Activated CD4-positive, alpha-beta T cell treated with anti-CD3 and anti-CD28 coated beads, Interleukin-2, amount 10 ng/mL, durations not matched to agents 24 days and 14 days (primary cell): Measurements from ENCODE around the gene AANAT. TPM values are rescaled to one million over a fixed set of nuclear protein-coding genes. Genes with fewer than 3 reads are reported as not detected.

Experiments
- DNase-seq: peaks from one replicate; pipeline ENCODE4 v3.0.0; 2022
- H3K27ac Mint-ChIP-seq: one replicate; pipeline ENCODE4 v1.8.0; 2022; ENCODE audit warnings: mild to moderate bottlenecking, mixed read lengths
- H3K27me3 Mint-ChIP-seq: one replicate; pipeline ENCODE4 v1.8.0; 2022; ENCODE audit warnings: mixed read lengths
- H3K36me3 Mint-ChIP-seq: one replicate; pipeline ENCODE4 v1.8.0; 2022; ENCODE audit warnings: low read depth, mild to moderate bottlenecking, mixed read lengths
- H3K4me1 Mint-ChIP-seq: one replicate; pipeline ENCODE4 v1.8.0; 2021; ENCODE audit warnings: mixed read lengths
- H3K4me3 Mint-ChIP-seq: one replicate; pipeline ENCODE4 v1.8.0; 2022; ENCODE audit warnings: mild to moderate bottlenecking, moderate library complexity, mixed read lengths
- H3K9me3 Mint-ChIP-seq: one replicate; pipeline ENCODE4 v1.8.0; 2021; ENCODE audit warnings: mixed read lengths
- intact Hi-C: fragments of 100-400 bp; cut with micrococcal nuclease; formaldehyde crosslinking; loops from one replicate; pipeline ENCODE4 v1.15.1; 2023
- total RNA-seq: library from RNA; stranded (reverse); gene quantifications from 2 replicates; pipeline ENCODE4 v1.2.3, GENCODE V29; 2022

Gene AANAT
- total RNA-seq, 1 donor from 2014 or later = not detected

DNA sequence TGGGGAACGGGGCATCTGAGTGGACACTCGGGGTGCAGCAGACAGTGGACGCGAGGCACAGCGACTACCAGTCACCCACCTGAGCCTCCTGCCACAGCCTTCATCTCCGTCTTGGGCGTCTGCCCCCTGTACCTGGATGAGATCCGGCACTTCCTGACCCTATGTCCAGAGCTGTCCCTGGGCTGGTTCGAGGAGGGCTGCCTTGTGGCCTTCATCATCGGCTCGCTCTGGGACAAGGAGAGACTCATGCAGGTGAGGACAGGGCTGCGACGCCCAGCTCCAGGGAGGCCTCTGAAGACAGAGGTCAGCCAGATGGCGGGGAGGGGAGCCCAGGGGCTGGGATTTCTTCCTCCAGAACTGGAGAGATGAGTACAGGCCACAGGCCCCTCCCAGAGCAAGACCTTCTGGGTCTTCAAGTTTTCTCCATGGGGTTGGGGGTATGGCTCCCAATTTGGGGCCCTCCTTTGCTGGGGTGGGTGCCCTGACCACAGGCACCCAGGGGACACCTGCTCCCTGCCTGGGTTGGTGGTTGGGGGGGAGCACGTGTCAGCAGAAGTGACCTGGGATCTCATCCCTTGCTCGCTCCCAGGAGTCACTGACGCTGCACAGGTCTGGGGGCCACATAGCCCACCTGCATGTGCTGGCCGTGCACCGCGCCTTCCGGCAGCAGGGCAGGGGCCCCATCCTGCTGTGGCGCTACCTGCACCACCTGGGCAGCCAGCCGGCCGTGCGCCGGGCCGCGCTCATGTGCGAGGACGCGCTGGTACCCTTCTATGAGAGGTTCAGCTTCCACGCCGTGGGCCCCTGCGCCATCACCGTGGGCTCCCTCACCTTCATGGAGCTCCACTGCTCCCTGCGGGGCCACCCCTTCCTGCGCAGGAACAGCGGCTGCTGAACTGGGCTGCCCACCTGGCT, 1.9 kb downstream of the AANAT start:
- Mint-ChIP-seq H3K4me1 (peaks cover 4% of the 10 kb centered on the region), H3K9me3 (no peaks in the 10 kb centered on the region), H3K4me3 (no peak overlapping the region), H3K36me3 (peaks cover 15% of the 10 kb centered on the region), H3K27me3 (no peaks in the 10 kb centered on the region), H3K27ac (no peak overlapping the region)
- no peak for DNase-seq
- intact Hi-C loops = no loop called here

DNA sequence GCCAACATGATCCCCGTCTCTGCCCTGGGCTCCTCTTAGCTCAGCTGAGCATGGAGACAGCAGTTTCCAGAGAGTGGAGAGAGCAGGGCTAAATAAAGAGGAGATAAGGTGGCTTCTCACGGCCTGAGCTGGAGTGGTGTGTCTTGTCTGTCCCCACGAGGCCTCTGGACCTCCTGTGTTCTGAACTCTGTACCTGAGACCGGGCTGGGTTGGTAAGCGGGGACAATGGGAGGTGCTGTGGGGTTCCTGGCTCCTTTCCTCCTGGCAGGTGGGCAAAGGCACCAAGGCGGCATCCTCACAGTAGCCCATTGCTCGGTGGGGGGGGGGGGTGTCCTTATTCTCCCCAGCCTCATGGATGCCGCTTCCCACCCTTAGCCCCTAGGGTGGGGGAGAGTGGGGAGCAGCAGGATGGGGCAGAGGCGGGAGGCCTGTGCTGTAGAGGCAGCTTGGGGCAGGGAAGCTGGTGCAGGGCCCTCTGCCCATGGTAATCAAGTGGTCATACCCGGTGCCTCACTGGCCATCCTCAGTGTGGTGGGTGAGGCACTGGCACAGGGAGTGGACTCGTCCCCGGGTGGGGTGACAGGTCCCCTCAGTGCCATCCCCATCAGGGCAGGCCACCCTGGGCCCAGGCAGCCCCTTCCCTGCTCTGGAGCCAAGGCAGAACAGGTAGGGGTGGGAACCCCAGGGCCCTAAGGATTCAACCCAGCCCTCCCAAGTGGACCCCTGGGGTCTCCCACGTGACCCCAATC, 2.8 kb downstream of the AANAT start:
- Mint-ChIP-seq H3K9me3 (no peaks in the 10 kb centered on the region), H3K27ac (no peak overlapping the region)

DNA sequence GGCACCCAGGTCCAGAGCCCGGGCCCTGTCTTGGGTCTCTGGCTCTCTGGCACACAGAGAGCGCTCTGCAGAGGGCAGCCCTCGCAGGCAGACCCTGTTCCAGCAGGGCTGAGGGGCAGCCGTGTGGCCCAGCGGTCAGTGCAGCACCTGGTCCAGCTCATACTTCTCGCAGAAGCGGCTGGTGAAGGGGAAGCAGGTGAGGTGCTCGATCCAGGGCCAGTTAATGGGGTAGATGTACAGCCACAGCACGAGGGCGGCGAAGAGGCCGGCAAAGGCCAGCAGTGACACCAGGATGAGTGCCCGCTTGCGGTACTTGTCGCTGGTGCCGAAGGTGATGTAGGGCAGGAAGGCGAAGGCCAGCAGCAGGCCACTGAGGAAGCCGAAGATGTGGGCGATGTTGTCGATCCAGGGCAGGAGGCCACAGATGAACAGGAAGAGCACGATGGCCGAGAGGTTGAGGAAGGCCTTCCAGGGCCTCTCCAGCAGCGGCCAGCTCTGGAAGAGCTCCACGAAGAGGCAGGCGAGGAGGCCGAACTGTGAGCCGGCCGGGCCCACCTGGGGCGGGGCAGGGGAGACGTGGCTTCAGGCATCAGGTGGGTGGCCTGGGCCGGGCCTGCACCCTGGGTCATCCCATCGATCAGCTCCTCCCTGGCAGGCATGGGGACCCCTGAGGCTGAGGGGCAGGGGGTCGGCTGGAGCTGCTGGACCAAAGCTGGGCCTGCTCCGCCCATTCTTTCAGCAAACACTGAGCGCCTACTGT, 4.3 kb downstream of the AANAT start:
- Mint-ChIP-seq H3K4me3 (no peak overlapping the region), H3K9me3 (no peaks in the 10 kb centered on the region), H3K36me3 (peaks cover 21% of the 10 kb centered on the region), H3K4me1 (no peaks in the 10 kb centered on the region), H3K27ac (no peak overlapping the region), H3K27me3 (no peaks in the 10 kb centered on the region)
- no peak for DNase-seq
- intact Hi-C loops = no loop called here

More for the DNA sequence above, 2.8 kb downstream of the AANAT start:
- intact Hi-C loops = no loop called here
- DNase-seq = no peak
- H3K27me3 Mint-ChIP-seq = no peaks in the 10 kb centered on the region
- H3K4me1 Mint-ChIP-seq = peaks cover 4% of the 10 kb centered on the region
- H3K36me3 Mint-ChIP-seq = peaks cover 16% of the 10 kb centered on the region
- no peak overlapping the region for H3K4me3 Mint-ChIP-seq

DNA sequence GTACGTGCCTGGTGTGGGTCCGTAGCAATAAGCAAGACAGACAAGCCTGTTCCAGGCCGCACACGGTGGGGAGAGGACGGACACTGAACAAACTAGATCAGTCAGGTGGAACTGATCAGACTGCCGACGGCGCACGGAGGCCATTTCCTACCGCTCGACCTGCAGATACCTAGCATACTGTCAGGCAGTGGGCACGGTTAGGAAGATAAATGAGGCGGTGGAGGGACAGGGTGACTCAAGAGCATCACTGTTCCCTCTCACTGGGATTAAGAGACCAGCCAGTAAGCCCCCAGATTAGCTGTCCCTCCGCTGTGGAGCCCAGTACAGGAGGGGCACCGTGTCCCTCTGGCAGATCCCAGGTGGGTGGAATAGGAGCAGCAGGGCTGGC, 4.8 kb downstream of the AANAT start:
- intact Hi-C loops = no loop called here
- no peak overlapping the region for H3K27ac Mint-ChIP-seq
- H3K4me1 Mint-ChIP-seq = no peaks in the 10 kb centered on the region

DNA sequence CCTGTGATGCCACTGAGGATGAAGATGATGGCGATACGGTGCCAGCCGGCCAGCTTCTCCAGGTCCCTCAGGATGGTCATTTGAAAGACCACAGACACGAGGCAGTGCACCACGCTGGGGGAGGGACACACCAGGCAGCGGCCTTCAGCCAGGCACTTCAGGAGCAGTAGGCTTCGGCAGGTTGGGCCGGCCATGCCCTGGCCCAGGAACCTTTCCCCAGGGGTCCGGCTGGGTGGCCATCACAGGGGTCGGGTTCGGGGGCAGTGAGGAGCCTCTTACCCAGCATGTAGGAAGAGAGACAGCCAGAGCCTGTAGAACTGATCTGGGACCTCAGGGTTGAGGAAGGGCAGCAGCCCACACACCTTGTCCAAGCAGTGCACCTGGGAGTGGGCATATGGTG, 5.3 kb downstream of the AANAT start:
- Mint-ChIP-seq H3K27ac (no peak overlapping the region), H3K4me3 (no peak overlapping the region), H3K4me1 (no peaks in the 10 kb centered on the region), H3K9me3 (no peaks in the 10 kb centered on the region), H3K27me3 (no peaks in the 10 kb centered on the region), H3K36me3 (peaks cover 21% of the 10 kb centered on the region)
- intact Hi-C loops = no loop called here
- DNase-seq = no peak

More for the DNA sequence above, 4.8 kb downstream of the AANAT start:
- Mint-ChIP-seq H3K36me3 (peaks cover 21% of the 10 kb centered on the region), H3K4me3 (no peak overlapping the region), H3K9me3 (no peaks in the 10 kb centered on the region), H3K27me3 (no peaks in the 10 kb centered on the region)
- DNase-seq = no peak

DNA sequence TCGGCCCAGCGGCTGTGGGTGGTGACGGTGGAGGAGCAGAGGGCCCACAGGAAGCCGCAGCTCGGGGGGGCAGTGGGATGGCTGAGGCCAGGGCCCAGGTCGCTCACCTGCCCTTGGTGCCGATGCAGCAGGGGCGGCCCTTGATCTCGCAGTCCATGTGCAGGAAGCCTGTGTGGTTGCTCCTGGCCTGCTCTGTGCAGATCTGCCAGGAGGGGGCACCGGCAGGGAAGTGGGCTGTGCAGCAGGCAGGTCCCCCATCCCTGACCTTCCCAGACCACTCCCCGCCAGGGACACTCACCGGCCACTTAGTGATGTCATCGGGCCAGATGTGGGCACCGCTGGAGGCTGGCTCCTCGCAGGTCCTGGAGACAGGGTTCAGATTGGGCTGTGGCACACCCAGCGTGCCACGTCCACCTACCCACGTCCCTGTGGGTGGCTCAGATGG, 6.2 kb downstream of the AANAT start:
- H3K9me3 Mint-ChIP-seq = no peaks in the 10 kb centered on the region
- no peak overlapping the region for H3K27ac Mint-ChIP-seq
- peak; percentile 69 for DNase-seq
- intact Hi-C loops = no loop called here
- no peak overlapping the region for H3K4me3 Mint-ChIP-seq
- H3K27me3 Mint-ChIP-seq = no peaks in the 10 kb centered on the region
- peaks cover 28% of the 10 kb centered on the region for H3K36me3 Mint-ChIP-seq
- H3K4me1 Mint-ChIP-seq = no peaks in the 10 kb centered on the region

DNA sequence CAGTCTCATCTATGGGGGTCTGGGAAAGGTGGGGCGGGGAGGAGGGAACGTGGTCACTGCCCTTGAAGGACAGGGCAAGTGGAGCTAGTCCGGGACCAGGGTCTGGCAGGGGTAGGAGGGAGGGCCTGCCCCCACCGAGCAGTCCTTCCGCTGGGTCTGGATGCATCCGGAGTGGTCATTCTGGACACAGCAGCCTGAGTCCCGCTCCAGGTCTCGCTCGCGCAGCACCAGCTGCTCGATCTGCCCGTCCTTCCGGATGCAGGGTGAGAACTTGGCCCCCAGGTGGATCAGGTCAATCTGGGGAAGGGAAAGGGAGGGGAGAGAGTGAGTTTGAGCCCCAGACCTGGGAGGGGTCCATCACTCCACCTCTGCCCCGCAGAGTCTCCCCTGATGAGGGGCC, 6.8 kb downstream of the AANAT start:
- no peaks in the 10 kb centered on the region for H3K9me3 Mint-ChIP-seq

DNA sequence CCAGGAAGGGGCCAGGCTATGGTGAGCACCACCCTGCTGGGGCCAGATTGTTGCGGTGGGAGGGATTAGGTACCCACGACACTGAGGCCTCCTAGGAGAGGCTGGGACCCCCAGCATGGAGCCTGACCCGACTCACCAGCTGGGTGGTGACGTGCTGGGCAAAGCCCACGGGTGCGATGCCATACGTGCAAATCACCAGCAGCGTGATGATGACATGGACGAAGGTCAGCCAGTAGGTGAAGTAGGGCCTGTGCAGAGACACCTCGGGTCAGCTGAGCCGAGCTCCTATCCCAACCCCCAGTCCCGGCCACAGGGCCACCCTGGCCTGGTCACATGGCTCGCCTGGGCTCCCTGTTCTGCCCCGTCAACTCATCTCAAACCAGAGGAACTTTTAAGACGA, 7.5 kb downstream of the AANAT start:
- Mint-ChIP-seq H3K36me3 (peaks cover 34% of the 10 kb centered on the region), H3K27me3 (no peaks in the 10 kb centered on the region), H3K4me3 (no peak overlapping the region), H3K9me3 (no peaks in the 10 kb centered on the region), H3K4me1 (no peaks in the 10 kb centered on the region), H3K27ac (no peak overlapping the region)
- no peak for DNase-seq
- intact Hi-C loops = no loop called here

More for the DNA sequence above, 6.8 kb downstream of the AANAT start:
- H3K27ac Mint-ChIP-seq = no peak overlapping the region
- H3K4me1 Mint-ChIP-seq = no peaks in the 10 kb centered on the region
- peaks cover 32% of the 10 kb centered on the region for H3K36me3 Mint-ChIP-seq
- no peaks in the 10 kb centered on the region for H3K27me3 Mint-ChIP-seq
- intact Hi-C loops = no loop called here
- DNase-seq = no peak
- H3K4me3 Mint-ChIP-seq = no peak overlapping the region

DNA sequence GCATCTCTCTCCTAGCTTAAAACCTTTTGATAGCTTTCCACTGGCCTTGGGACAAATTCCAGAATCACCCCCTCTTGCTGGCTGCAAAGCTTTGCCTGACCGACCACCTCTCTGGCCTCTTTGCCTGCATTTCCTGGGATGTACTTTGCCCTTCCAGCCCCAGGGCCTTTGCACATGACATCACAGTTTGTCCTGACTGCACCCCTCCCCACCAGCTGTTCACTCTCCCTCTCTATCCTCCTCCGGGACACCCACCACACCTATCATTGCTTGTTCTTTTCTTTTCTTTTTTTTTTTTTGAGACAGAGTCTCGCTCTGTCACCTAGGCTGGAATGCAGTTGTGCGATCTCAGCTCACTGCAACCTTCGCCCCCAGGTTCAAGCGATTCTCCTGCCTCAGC, 7.9 kb downstream of the AANAT start:
- intact Hi-C loops = no loop called here
- no peak overlapping the region for H3K27ac Mint-ChIP-seq

DNA sequence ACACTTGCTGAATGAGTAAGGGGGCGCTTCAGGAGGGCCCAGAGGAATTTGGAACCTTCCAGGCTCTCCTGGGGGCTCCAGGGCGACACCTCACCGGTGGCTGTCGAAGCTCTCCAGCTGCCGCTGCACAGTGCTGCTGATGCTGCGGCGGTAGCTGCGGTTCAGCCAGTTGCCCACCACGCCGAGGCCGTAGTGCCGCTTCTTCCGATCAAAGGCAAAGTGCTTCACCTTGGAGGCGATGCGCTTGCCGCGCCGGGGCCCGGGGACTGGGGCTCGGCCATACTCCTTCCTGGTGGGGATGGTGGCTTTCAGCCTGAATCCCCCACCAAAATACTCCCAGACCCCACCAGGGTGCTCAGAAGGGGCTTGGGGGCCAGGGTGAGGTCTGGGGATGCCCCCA, 9.3 kb downstream of the AANAT start:
- no peak for DNase-seq
- no peaks in the 10 kb centered on the region for H3K9me3 Mint-ChIP-seq
- intact Hi-C loops = no loop called here
- H3K27me3 Mint-ChIP-seq = no peaks in the 10 kb centered on the region
- no peak overlapping the region for H3K4me3 Mint-ChIP-seq
- H3K27ac Mint-ChIP-seq = no peak overlapping the region
- peaks cover 33% of the 10 kb centered on the region for H3K36me3 Mint-ChIP-seq
- H3K4me1 Mint-ChIP-seq = peaks cover 1% of the 10 kb centered on the region

More for the DNA sequence above, 7.9 kb downstream of the AANAT start:
- Mint-ChIP-seq H3K4me3 (no peak overlapping the region), H3K4me1 (no peaks in the 10 kb centered on the region), H3K27me3 (no peaks in the 10 kb centered on the region), H3K36me3 (peaks cover 34% of the 10 kb centered on the region), H3K9me3 (no peaks in the 10 kb centered on the region)
- DNase-seq = no peak

DNA sequence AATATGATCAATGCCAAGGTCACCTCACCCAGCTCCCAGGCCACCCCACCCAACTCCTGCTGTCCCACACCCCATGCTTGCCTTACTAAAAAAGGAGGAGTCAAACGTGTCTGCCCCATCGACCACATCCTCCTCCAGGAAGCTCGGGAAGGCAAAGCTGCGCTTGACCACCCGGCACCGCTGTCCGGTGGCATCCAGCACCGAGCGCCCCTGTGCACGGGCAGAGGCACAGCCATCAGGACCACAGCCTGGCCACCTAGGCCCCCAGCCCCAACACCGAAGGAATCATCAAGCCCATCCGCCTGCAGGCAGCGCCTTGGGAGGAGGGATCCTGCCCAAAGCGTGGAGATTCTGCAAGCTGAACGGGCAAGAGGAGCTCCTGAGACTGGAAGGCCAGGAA, 10.2 kb downstream of the AANAT start:
- intact Hi-C loops = no loop called here
- peaks cover 35% of the 10 kb centered on the region for H3K36me3 Mint-ChIP-seq
- no peaks in the 10 kb centered on the region for H3K9me3 Mint-ChIP-seq
- DNase-seq = no peak
- no peak overlapping the region for H3K27ac Mint-ChIP-seq
- H3K4me1 Mint-ChIP-seq = peaks cover 1% of the 10 kb centered on the region
- no peak overlapping the region for H3K4me3 Mint-ChIP-seq
- no peaks in the 10 kb centered on the region for H3K27me3 Mint-ChIP-seq

DNA sequence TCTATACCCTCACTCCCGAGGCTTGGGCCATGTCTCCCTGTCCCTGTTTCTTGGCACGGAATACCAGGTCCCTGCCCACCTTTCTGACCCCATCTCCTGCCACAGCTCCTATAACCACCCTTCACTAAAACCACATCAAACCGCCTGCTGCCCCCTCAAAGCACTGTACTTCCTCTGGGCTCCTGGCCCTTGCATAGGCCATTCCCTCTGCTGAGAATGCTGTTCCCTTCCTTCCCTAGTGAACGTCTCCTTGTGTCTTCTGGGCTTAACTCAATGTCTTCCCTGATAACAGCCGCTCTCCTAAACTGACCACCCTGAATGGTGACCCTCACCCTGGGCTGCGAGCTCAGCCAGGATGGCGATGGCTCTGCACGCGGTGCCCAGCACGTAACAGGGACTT, 10.7 kb downstream of the AANAT start:
- no peak overlapping the region for H3K4me3 Mint-ChIP-seq
- peaks cover 1% of the 10 kb centered on the region for H3K4me1 Mint-ChIP-seq
- H3K27ac Mint-ChIP-seq = no peak overlapping the region
- H3K36me3 Mint-ChIP-seq = peaks cover 32% of the 10 kb centered on the region
- DNase-seq = no peak
- no peaks in the 10 kb centered on the region for H3K9me3 Mint-ChIP-seq
- no peaks in the 10 kb centered on the region for H3K27me3 Mint-ChIP-seq
- intact Hi-C loops = no loop called here

DNA sequence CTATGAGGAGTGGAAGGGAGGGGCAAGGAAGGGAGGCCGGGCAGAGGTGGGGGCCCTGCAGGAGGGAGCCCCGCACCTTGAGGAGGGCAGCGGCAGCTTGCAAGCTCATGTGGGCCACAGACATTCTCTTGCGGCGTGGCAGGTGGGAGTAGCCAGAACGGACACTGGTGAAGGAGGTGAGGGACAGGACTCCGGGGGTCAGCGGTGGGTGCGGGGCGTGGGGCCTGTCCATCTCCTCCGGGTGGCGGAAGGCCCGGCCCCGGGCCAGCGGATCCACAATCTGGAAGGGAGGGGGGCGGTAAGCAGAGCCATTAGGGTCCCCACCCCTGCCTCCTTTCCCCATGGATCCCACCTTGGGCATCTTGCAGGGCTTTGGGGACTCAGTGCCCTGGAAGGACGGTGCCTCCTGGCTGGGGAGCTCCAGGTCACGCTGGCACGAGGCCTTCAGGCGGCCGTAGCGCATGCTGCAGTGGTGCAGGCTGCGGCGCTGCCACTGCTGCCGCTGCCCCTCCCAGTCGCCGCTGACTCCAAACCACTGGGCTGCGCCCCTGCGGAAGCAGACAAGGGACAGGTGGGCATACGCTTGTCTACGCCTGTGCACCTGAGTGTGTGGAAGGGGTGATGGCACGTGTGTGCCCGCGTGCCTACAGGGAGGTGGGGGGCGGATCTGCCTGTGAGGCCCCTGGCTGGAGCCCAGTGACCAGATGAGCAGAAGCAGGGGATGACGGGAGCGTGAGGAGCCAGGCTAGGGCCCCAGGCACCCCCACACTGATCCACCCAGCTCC, 11.5 kb downstream of the AANAT start:
- Mint-ChIP-seq H3K27ac (no peak overlapping the region), H3K27me3 (no peaks in the 10 kb centered on the region), H3K36me3 (peaks cover 26% of the 10 kb centered on the region), H3K4me3 (no peak overlapping the region), H3K4me1 (peaks cover 1% of the 10 kb centered on the region), H3K9me3 (no peaks in the 10 kb centered on the region)
- no peak for DNase-seq
- intact Hi-C loops = no loop called here
